ENCODE results near the gene TMPRSS9. TPM values are rescaled to one million over a fixed set of nuclear protein-coding genes. Genes with fewer than 3 reads are reported as not detected.

The TMPRSS9 gene
- polyA plus RNA-seq, 3 donors: 0.12 to 0.30 TPM; not detected in 1

DNA sequence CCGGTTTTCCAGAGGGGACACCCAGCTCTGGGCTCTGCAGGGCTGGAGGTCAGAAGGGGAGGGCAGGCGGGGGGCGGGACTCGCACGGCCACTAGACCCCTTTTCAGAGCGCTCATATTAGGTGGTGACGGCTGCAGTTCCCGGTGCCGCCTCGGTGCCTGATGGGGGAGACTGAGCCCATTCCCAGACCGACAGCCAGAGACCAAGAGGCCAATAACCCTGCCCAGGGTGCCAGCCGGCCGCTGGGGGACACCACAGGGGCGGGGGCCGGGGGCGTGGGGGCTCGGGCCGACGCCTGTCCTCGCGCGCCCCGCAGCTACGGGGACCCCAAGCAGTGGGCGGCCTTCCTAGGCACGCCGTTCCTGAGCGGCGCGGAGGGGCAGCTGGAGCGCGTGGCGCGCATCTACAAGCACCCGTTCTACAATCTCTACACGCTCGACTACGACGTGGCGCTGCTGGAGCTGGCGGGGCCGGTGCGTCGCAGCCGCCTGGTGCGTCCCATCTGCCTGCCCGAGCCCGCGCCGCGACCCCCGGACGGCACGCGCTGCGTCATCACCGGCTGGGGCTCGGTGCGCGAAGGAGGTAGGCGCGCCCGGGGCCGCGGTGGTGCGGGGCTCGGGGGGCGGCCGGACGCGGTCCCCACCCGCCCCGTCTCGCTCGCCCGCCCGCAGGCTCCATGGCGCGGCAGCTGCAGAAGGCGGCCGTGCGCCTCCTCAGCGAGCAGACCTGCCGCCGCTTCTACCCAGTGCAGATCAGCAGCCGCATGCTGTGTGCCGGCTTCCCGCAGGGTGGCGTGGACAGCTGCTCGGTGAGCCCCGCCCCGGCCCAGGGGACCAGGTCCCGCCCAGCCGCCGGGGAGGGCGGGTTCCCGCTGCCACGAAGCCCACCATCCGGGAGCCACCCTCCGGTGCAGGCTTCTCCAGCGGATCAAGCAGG is 64.9 kb downstream of the TMPRSS9 start:
- no peaks in the 10 kb centered on the region for H3K9me3 Mint-ChIP-seq
- no peak overlapping the region for H3K27ac Mint-ChIP-seq
- Histone ChIP-seq H3K4me1 (ENCODE audit: control insufficient read depth in 1 of 2, insufficient read depth in 2 of 2, low read length in 2 of 2) (peaks cover 21 to 28% of the 10 kb centered on the region in 2 donors), H3K9me3 (replicated peaks in 1 of 2; ENCODE audit: control insufficient read depth in 1 of 2, insufficient read depth in 1 of 2, low read length in 2 of 2) (no peaks in the 10 kb centered on the region), H3K4me3 (replicated peaks in 1 of 3; ENCODE audit: low read depth in 2 of 3, low read length in 3 of 3) (no peak overlapping the region), H4K20me1 (ENCODE audit: insufficient read depth, low read length) (peaks cover 32% of the 10 kb centered on the region), H3K9ac (ENCODE audit: insufficient read depth, low read length, poor library complexity, severe bottlenecking) (no peak overlapping the region), H3K27ac (ENCODE audit: low read depth in 1 of 2, low read length in 2 of 2) (no peak overlapping the region), H3K27me3 (ENCODE audit: control insufficient read depth in 2 of 2, insufficient read depth in 2 of 2, low read length in 2 of 2) (no peaks in the 10 kb centered on the region), H3K4me2 (replicated peaks; ENCODE audit: extremely low read depth, low read length, poor library complexity, severe bottlenecking) (no peak overlapping the region), H3K36me3 (replicated peaks in 1 of 2; ENCODE audit: control insufficient read depth in 1 of 2, insufficient read depth in 2 of 2, low read length in 2 of 2) (peaks cover 2 to 21% of the 10 kb centered on the region in 2 donors), H2AFZ (ENCODE audit: insufficient read depth, low read depth, low read length, poor library complexity, severe bottlenecking) (no peak overlapping the region), H3K79me2 (ENCODE audit: insufficient read depth, low read length) (peaks cover 25% of the 10 kb centered on the region)
- DNase-seq: peak in 1 of 3 donors; percentile 4
- H3K27me3 Mint-ChIP-seq (ENCODE audit: low read depth in 3 of 3): peaks cover 0 to 2% (median 0%) of the 10 kb centered on the region in 3 donors
- no peak for TF ChIP-seq CTCF (IDR thresholded peaks at IDR 0.05)
- H3K36me3 Mint-ChIP-seq: peaks cover 0 to 15% of the 10 kb centered on the region in 2 donors
- H3K4me3 Mint-ChIP-seq: no peak overlapping the region
- 95% methylated on average over 93 of the region's 101 CpGs for WGBS (ENCODE audit: insufficient coverage)
- intact Hi-C loops (cut with micrococcal nuclease): no loop called here
- peaks cover 19% of the 10 kb centered on the region for H3K4me1 Mint-ChIP-seq

DNA sequence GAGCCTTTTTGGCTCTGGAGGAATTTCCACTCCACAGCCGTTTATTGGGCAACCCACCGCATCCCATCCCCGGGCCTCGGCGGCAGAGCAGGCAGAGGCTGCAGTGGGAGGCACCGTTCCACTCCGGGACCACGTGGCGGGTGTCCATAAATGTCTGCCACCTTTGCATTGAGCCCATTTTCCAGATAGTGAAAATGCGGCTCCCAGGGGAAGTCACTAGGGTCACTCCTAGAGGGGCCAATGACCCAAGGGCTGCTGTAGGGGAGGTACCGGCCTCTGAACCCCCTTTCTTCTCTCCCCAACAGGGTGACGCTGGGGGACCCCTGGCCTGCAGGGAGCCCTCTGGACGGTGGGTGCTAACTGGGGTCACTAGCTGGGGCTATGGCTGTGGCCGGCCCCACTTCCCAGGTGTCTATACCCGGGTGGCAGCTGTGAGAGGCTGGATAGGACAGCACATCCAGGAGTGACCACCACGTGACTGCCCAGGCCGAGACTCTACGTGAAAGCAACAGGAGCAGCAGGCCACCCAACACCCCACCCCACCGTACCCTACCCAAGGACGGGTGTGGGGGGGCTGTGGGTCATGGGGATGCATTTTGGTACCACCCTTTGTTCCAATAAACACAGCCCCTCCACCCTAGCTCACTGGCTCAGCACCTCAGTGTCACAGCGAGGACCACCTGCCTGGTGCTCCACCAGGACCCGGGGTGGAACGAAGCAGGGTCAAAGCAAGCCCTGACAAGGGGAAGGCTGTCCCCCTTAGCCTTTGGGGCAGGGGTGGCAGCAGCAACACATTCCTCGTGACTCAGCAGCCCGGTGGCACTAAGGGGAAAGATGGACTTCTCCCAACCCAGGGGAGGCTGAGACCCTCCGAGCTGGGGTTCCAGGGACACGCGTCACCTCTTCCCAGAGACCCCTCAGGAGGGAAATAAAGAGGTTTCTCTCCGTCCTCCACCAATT is 65.8 kb downstream of the TMPRSS9 start:
- no peak overlapping the region for H2AFZ ChIP-seq (ENCODE audit: insufficient read depth, low read depth, low read length, poor library complexity, severe bottlenecking)
- peaks cover 32% of the 10 kb centered on the region for H4K20me1 ChIP-seq (ENCODE audit: insufficient read depth, low read length)
- H3K4me1 ChIP-seq (ENCODE audit: control insufficient read depth in 1 of 2, insufficient read depth in 2 of 2, low read length in 2 of 2): peaks cover 21 to 28% of the 10 kb centered on the region in 2 donors
- peak in 1 of 3 donors; percentile 10 for DNase-seq
- peaks cover 5 to 21% of the 10 kb centered on the region in 2 donors for H3K36me3 Mint-ChIP-seq
- TF ChIP-seq CTCF (IDR thresholded peaks at IDR 0.05): no peak
- peaks cover 25% of the 10 kb centered on the region for H3K79me2 ChIP-seq (ENCODE audit: insufficient read depth, low read length)
- H3K27ac Mint-ChIP-seq: peak overlapping the region; percentile 41 to 99 (median 75)
- 83% methylated on average over 16 of the region's 29 CpGs for whole genome bisulfite sequencing (ENCODE audit: insufficient coverage)
- H3K27ac ChIP-seq (ENCODE audit: low read depth in 1 of 2, low read length in 2 of 2): peak overlapping the region in 1 of 2 donors; percentile 95
- no peaks in the 10 kb centered on the region for H3K27me3 ChIP-seq (ENCODE audit: control insufficient read depth in 2 of 2, insufficient read depth in 2 of 2, low read length in 2 of 2)
- H3K36me3 ChIP-seq (replicated peaks in 1 of 2; ENCODE audit: control insufficient read depth in 1 of 2, insufficient read depth in 2 of 2, low read length in 2 of 2): peaks cover 4 to 30% of the 10 kb centered on the region in 2 donors
- intact Hi-C loops (cut with micrococcal nuclease): loop anchor here in 1 of 2 donors (2.0 kb wide), 1 partner anchor 31 kb away; the partner anchor contains the start of gene LMNB2
- H3K27me3 Mint-ChIP-seq (ENCODE audit: low read depth in 3 of 3): peaks cover 0 to 2% (median 0%) of the 10 kb centered on the region in 3 donors
- no peaks in the 10 kb centered on the region for H3K9me3 ChIP-seq (replicated peaks in 1 of 2; ENCODE audit: control insufficient read depth in 1 of 2, insufficient read depth in 1 of 2, low read length in 2 of 2)
- no peaks in the 10 kb centered on the region for H3K9me3 Mint-ChIP-seq
- peak overlapping the region; percentile 87 for H3K9ac ChIP-seq (ENCODE audit: insufficient read depth, low read length, poor library complexity, severe bottlenecking)
- H3K4me3 ChIP-seq (replicated peaks in 1 of 3; ENCODE audit: low read depth in 2 of 3, low read length in 3 of 3): peak overlapping the region in 2 of 3 experiments; percentile 71 to 88
- peaks cover 19% of the 10 kb centered on the region for H3K4me1 Mint-ChIP-seq
- H3K4me3 Mint-ChIP-seq: peak overlapping the region; percentile 83 to 95
- H3K4me2 ChIP-seq (replicated peaks; ENCODE audit: extremely low read depth, low read length, poor library complexity, severe bottlenecking): peak overlapping the region; percentile 81
